GM19468 (cell line): ENCODE data around the gene TOX2.

Experiments used
- ATAC-seq: cut with Tn5 transposase; IDR thresholded peaks from one replicate; pipeline ENCODE4 v1.9.1; 2021; ENCODE audit warnings: mild to moderate bottlenecking, moderate library complexity, moderate number of reproducible peaks; ENCODE audit not compliant: unreplicated experiment; ENCODE audit errors: extremely low read depth

The TOX2 gene

GRCh38 chr20:44087051-44087856 is 172.6 kb downstream of the TOX2 start:
- ATAC-seq, result no peak

GRCh38 chr20:44087857-44088120 is 173.1 kb downstream of the TOX2 start:
- no peak for ATAC-seq

DNA sequence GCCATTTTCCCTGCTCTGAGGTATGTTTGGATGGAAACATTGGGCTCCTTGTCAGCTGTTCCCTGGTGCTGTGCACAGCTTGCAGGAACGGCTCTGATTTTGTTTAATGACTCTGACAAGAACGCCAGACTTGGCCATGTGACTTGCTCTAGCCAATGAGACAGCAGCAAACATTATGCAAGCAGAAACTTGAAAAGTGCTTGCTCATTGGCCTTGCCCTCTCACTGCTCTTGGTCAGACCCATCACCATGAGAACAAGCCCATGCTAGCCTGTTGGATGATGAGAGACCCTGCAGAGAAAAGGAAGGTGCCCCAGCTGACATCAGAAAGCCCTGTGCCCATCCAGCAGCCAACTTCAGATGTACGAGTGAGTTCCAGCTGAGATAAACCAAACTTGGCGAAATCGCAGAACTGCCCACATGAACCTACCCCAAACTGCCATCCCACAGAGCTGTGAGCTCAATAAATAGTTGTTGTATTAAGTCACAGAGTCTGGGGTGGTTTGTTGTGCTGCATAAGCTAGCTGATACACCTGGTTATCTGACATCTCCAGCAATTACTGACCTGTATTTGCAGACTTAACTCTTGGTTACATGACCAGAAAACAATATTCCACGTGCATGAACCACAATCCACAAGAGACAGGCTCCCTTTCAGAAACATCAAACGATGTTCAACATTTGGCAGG is 175.5 kb downstream of the TOX2 start:
- ATAC-seq, result no peak

GRCh38 chr20:44091026-44091425 is 176.4 kb downstream of the TOX2 start:
- ATAC-seq, result no peak

GRCh38 chr20:44092551-44093248 is 178.0 kb downstream of the TOX2 start:
- ATAC-seq, result no peak

DNA sequence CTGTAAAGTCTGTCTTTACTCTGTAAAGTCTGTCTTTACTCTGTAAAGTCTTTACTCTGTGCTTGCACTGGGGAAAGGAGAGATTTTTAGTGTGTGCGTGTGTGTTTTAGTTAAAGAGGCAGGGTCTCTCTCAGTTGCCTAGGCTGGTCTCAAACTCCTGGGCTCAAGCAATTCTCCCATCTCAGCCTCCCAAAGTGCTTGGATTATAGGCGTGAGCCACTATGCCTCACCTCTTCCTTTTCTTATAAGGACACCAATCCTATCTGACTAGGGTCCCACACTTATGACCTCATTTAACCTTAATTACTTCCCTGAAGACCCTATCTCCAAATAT is 178.6 kb downstream of the TOX2 start:
- no peak for ATAC-seq

DNA sequence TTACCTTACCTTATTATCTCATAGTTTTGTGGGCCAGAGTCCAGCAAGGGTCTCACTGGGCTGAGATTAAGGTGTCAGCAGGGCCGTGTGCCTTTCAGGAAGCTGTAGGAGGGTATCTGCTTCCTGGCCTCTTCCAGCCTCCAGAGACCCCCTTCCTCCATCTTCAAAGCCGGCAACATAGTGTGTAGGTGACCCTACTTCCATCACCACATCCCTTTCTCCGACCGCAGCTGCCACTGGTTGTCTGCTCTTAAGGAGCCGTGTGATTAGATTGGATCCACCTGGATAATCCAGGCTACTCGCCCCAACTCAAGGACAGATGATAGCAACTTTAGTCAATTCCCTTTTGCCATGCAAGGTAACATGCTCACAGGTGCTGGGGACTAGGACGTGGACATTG is 181.2 kb downstream of the TOX2 start:
- no peak for ATAC-seq

- ATAC-seq, result no peak
These were observed 183.0 kb downstream of the TOX2 start for GRCh38 chr20:44097521-44098255.

DNA sequence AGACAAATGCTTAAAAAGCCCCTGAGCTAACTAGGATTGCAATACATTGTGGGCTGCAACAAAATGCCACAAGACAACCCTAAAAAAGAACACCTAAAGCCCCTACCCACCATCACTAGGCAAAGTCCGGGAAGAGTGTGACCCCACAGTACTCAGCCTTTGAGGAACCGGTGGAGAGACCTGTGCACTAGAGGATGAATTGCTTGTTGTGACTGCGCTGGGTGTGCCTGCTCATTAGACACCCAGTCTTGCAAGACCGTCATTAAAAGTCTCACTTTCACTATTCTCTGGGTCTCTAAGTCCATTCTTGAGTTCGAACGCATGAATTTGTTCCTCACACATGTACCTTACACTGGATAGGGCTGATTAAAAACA is 183.6 kb downstream of the TOX2 start:
- ATAC-seq, result no peak

- ATAC-seq, result no peak
These were observed 184.0 kb downstream of the TOX2 start for GRCh38 chr20:44098657-44099056.

- no peak for ATAC-seq
These were observed 185.2 kb downstream of the TOX2 start for GRCh38 chr20:44099832-44100231.

DNA sequence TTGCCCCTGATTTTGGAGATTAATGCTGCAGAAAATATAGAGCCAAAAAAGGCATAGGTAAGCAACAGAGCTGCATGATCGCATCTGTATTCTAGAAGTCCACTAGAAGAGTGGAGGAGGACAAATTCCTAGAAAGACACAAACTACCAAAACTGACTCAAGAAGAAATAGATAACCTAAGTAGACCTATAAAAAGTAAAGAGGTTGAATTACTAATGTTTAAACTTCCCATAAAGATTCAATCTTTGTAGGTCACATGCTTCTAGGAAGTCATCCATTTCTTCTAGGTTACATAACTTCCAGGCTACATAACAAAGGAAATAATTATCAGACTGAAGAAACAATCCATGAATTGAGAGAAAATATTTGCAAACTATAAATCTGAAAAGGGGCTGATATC is 187.9 kb downstream of the TOX2 start:
- no peak for ATAC-seq

- no peak for ATAC-seq
These were observed 190.3 kb downstream of the TOX2 start for GRCh38 chr20:44104798-44105517.

DNA sequence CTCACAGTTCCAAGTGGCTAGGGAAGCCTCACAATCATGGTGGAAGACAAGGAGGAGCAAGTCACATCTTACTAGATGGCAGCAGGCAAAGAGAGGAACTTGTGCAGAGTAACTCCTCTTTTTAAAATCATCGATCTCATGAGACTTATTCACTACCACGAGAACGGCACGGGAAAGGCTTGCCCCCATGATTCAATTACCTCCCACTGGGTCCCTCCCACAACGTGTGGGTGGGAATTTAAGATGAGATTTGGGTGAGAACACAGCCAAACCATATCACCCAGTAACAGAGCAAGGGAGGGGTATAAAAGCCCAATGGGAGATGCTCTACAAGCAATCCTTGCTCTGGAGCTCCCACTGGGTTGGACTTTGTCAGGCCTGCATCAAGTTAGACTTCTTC is 192.0 kb downstream of the TOX2 start:
- ATAC-seq, result no peak

DNA sequence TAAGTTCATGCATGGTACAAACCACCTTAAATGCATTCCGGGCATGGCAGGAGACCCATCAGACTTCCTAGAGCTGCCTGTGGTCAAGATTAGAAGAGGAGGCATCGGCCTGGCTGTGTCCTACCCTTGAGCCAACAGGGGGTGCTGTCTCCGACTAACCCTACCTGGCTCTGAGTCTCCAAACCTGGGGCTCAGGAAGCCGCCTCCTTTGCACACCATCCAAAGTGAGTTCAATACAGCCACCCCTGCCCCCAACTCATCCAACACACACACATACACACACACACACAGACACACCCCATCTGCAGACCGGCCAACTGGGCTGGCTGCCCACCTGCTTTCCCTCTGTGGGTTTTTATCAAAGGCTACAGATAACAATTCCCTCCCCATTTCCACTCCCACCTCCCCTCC is 195.3 kb downstream of the TOX2 start:
- no peak for ATAC-seq

GRCh38 chr20:44110816-44111568 is 196.3 kb downstream of the TOX2 start:
- no peak for ATAC-seq

DNA sequence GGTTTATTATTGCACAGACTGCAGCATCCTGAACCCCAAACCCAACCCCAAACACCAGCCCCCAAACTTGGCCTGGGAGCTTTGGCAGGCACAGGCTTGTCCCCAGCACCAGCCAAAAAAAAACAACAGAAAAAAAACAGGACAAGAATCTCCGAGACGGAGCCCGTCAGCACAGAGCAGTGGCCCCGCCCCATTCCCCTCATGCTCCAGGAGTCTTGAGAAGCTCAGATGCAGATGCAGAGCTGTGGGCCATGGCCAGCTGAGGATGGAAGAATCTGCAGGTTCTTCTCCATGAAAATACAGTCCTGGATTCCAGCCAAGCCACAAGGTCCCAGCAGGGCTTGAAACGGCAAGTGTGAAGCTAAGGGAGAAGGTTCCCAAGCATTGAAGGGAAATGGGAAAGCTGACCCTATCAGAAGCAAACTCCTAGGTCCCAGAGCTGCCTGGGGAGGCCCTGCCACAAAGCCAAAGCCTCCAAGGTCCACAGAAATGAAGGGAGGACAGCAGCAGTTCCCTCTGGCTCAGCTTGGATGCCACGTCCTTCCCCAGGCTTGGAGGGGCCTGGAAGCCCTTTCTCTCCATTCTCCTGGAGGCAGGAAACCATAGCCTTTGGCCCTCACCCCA is 197.2 kb downstream of the TOX2 start:
- ATAC-seq, result no peak

GRCh38 chr20:44112456-44112855 is 197.8 kb downstream of the TOX2 start:
- no peak for ATAC-seq

- no peak for ATAC-seq
These were observed 198.4 kb downstream of the TOX2 start for GRCh38 chr20:44112889-44113617.
